Globus pallidus (tissue), 1 donor: ENCODE data around the gene GAS6.

Experiments used
- DNase-seq: peaks from one replicate; pipeline ENCODE4 v3.0.0-alpha.2; 2015; ENCODE audit warnings: low spot score

Gene GAS6

GRCh38 chr13:113819731-113820715, 43.9 kb downstream of the GAS6 start:
- DNase-seq: no peak

- DNase-seq: no peak
Observed at GRCh38 chr13:113819341-113819730, 44.5 kb downstream of the GAS6 start.

GRCh38 chr13:113818700-113819295, 45.1 kb downstream of the GAS6 start:
- no peak for DNase-seq

- DNase-seq: no peak
Observed at GRCh38 chr13:113817860-113818691, 45.8 kb downstream of the GAS6 start.

- DNase-seq: peak; percentile 57
Observed at GRCh38 chr13:113816946-113817859, 46.7 kb downstream of the GAS6 start.

GRCh38 chr13:113816254-113816929, 47.5 kb downstream of the GAS6 start:
- DNase-seq: no peak

GRCh38 chr13:113815151-113816058, 48.5 kb downstream of the GAS6 start:
- DNase-seq: no peak

GRCh38 chr13:113814435-113814821, 49.4 kb downstream of the GAS6 start:
- DNase-seq: no peak

GRCh38 chr13:113813749-113814434, 50.0 kb downstream of the GAS6 start:
- no peak for DNase-seq

GRCh38 chr13:113813070-113813748, 50.7 kb downstream of the GAS6 start:
- no peak for DNase-seq

- no peak for DNase-seq
Observed at GRCh38 chr13:113812178-113813040, 51.5 kb downstream of the GAS6 start.

GRCh38 chr13:113811081-113811928, 52.6 kb downstream of the GAS6 start:
- DNase-seq: no peak

- DNase-seq: no peak
Observed at GRCh38 chr13:113810640-113811039, 53.2 kb downstream of the GAS6 start.

GRCh38 chr13:113809934-113810333, 53.9 kb downstream of the GAS6 start:
- DNase-seq: no peak

- DNase-seq: no peak
Observed at GRCh38 chr13:113808058-113808834, 55.6 kb downstream of the GAS6 start.

GRCh38 chr13:113806526-113806925, 57.4 kb downstream of the GAS6 start:
- no peak for DNase-seq
